C4-2B (cell line): Measurements from ENCODE around the gene KNDC1.

ENCODE experiments used
- CTCF ChIP-seq: fragments of 450-650 bp; conservative IDR thresholded peaks from 2 replicates; pipeline ENCODE4 v1.5.1; 2017; ENCODE audit warnings: mild to moderate bottlenecking
- ZFX ChIP-seq: fragments of 450-650 bp; IDR thresholded peaks from 2 replicates; pipeline ENCODE4 v1.6.1; 2017

GRCh38 chr10:133115453-133115842 lies 44.6 kb upstream of the KNDC1 start:
- TF ChIP-seq CTCF = no peak
- TF ChIP-seq ZFX = no peak
